ENCODE measurements around the gene HBEGF. TPM values are rescaled to one million over a fixed set of nuclear protein-coding genes. Genes with fewer than 3 reads are reported as not detected.
A peak's percentile ranks its signal among the peaks of the same experiment; 100 is the strongest.

Gene HBEGF, protein sequence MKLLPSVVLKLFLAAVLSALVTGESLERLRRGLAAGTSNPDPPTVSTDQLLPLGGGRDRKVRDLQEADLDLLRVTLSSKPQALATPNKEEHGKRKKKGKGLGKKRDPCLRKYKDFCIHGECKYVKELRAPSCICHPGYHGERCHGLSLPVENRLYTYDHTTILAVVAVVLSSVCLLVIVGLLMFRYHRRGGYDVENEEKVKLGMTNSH
- 10 to 100 TPM; 27.1 to 30.9 (median 27.8) TPM for total RNA-seq

DNA sequence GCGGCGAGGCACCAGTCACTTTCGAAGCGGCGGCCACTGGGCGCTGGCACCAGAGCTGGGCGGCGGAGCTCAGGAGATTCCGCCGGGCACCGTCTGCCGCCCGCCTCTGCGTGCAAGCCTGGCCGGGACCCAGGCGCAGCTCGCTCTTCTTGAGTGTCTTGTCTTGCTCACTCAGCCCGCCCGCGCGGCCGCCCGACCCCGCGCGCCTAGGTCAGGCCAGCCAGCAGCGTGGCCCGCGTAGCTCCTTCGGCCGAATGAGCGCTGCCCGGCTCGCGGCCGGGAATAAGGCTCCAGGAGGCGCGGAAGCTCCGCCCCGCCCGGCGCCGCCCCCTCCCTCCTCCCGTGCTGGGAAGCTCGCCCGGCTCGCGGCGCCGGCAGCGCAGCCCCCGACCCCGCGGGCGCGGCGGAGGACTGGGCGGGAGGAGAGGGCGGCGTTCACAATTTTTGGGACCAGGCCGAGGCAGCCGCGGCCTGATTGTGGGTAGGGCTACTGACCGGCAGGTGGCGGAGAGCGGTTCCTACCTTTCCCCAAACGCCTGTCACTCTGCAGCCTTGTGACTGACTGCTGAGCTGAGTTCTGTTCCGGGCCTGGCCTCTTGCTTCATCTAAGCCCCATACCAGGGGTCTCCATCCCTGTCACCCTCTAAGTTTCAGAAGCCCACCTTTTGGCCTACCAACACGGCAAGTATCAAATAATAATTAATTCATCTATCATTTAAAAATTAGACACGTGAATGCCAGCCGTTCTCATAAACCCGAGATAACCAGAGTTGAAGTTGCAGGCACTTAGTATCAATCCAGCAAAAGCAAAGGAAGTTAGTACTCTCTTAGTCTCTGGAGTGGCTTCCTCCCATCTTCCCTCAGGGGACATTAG, at the start of gene HBEGF:
Gene HBEGF, minus strand, starts transcription at position 256 of the 874 bp plus-strand sequence. CDS start 275 bp downstream, outside the sequence.
- Histone ChIP-seq H3K9me3 (no peaks in the 10 kb centered on the region), H3K4me1 (peaks cover 0 to 59% (median 22%) of the 10 kb centered on the region in 4 donors), H3K27me3 (no peaks in the 10 kb centered on the region), H3K36me3 (no peaks in the 10 kb centered on the region), H3K27ac (peak within 1 kb of the TSS; percentile 73 to 94 (median 84)), H3K4me3 (peak within 1 kb of the TSS; percentile 66 to 84 (median 74))
- 1% methylated on average over 26 to 30 of the region's 72 CpGs for WGBS, 2 donors
- peak; percentile 65 to 72 for DNase-seq (ENCODE audit: low spot score in 2 of 2)
- TF ChIP-seq EP300 (IDR thresholded peaks at IDR 0.05) (peak in 1 of 2 donors; percentile 97), POLR2A (IDR thresholded peaks at IDR 0.05) (peak; percentile 80 to 94)
- TF ChIP-seq, protein P1, sequence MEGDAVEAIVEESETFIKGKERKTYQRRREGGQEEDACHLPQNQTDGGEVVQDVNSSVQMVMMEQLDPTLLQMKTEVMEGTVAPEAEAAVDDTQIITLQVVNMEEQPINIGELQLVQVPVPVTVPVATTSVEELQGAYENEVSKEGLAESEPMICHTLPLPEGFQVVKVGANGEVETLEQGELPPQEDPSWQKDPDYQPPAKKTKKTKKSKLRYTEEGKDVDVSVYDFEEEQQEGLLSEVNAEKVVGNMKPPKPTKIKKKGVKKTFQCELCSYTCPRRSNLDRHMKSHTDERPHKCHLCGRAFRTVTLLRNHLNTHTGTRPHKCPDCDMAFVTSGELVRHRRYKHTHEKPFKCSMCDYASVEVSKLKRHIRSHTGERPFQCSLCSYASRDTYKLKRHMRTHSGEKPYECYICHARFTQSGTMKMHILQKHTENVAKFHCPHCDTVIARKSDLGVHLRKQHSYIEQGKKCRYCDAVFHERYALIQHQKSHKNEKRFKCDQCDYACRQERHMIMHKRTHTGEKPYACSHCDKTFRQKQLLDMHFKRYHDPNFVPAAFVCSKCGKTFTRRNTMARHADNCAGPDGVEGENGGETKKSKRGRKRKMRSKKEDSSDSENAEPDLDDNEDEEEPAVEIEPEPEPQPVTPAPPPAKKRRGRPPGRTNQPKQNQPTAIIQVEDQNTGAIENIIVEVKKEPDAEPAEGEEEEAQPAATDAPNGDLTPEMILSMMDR (IDR thresholded peaks at IDR 0.05), result peak; percentile 33 to 71 (median 42)

DNA sequence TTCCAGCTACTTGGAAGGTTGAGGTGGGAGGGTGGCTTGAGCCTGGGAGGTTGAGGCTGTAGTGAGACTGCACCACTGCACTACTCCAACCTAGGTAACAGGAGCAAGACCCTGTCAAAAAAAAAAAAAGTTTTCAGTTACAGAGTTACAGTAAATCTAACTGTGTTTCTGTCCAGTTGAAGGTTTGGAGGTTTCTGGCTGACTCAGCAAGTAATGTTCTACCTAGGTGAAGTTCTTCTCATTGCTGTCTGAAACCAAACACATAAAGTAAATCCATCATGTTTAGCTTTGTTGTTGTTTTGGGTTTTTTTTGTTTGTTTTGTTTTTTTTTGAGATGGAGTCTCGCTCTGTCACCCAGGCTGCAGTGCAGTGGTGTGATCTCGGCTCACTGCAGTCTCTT, 47.3 kb upstream of the HBEGF start:
- TF ChIP-seq, protein P1 (IDR thresholded peaks at IDR 0.05), result no peak
- no peak for TF ChIP-seq POLR2A (IDR thresholded peaks at IDR 0.05)
- TF ChIP-seq EP300 (IDR thresholded peaks at IDR 0.05), result no peak
- H3K4me3 ChIP-seq, result no peak overlapping the region
- no peaks in the 10 kb centered on the region for H3K27me3 ChIP-seq
- H3K27ac ChIP-seq, result no peak overlapping the region
- H3K4me1 ChIP-seq, result no peaks in the 10 kb centered on the region
- peaks cover 0 to 14% (median 0%) of the 10 kb centered on the region in 3 donors for H3K36me3 ChIP-seq
- WGBS, 2 donors, result 98% methylated on average over 2 of the region's 2 CpGs
- DNase-seq (ENCODE audit: low spot score in 2 of 2), result no peak
- H3K9me3 ChIP-seq, result no peaks in the 10 kb centered on the region

DNA sequence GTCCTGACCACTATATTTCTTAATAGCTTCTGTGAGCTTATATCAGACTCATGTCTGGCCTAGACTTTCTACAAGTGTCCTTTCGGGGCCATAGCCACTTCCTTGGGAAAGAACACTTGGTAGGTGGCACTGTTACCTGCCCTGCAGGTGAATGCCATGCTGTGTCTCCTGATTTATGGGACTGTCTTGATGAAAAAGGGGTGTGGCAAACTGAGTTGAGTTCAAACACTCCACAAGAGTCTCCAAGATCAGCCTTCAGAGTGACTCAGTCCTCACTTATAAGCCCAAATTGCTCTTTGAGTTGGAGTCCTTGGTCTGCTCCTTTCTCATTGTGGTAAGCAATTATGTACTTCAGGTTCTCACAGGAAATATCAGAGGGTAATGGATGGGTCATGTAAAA, 45.3 kb upstream of the HBEGF start:
- H3K27me3 ChIP-seq, result no peaks in the 10 kb centered on the region
- WGBS, 2 donors, result 94 to 95% methylated on average over 1 of the region's 1 CpG
- H3K4me3 ChIP-seq, result no peak overlapping the region
- TF ChIP-seq, protein P1 (IDR thresholded peaks at IDR 0.05), result no peak
- no peak for TF ChIP-seq POLR2A (IDR thresholded peaks at IDR 0.05)
- TF ChIP-seq EP300 (IDR thresholded peaks at IDR 0.05), result no peak
- DNase-seq (ENCODE audit: low spot score in 2 of 2), result no peak
- no peaks in the 10 kb centered on the region for H3K9me3 ChIP-seq
- peaks cover 0 to 14% (median 0%) of the 10 kb centered on the region in 3 donors for H3K36me3 ChIP-seq
- H3K4me1 ChIP-seq, result no peaks in the 10 kb centered on the region
- H3K27ac ChIP-seq, result no peak overlapping the region

DNA sequence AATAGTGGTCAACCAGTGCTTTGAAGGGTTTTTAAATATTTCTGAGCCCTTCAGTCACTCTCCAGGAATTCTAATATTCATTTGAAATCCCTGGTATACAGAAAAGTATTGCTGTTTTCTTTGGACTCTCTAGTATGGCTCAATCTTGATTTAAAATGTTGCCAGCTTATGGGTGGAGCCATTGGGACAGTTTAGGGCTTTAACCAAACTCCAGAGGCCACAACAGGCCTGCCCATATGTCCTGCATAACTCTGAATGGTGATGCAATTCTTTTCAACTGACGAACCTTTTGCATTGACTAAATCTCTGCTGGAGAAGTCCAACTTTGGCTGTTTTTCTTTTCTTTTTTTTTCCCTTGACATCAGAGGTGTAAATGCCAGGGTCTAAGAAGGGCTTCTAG, 44.9 kb upstream of the HBEGF start:
- no peaks in the 10 kb centered on the region for H3K4me1 ChIP-seq
- 82 to 93% methylated on average over 1 of the region's 1 CpG for WGBS, 2 donors
- peaks cover 0 to 14% (median 0%) of the 10 kb centered on the region in 3 donors for H3K36me3 ChIP-seq
- no peak overlapping the region for H3K4me3 ChIP-seq
- H3K9me3 ChIP-seq, result no peaks in the 10 kb centered on the region
- no peak overlapping the region for H3K27ac ChIP-seq
- no peak for DNase-seq (ENCODE audit: low spot score in 2 of 2)
- TF ChIP-seq EP300 (IDR thresholded peaks at IDR 0.05) (no peak), POLR2A (IDR thresholded peaks at IDR 0.05) (no peak)
- TF ChIP-seq, protein P1 (IDR thresholded peaks at IDR 0.05), result no peak
- no peaks in the 10 kb centered on the region for H3K27me3 ChIP-seq

DNA sequence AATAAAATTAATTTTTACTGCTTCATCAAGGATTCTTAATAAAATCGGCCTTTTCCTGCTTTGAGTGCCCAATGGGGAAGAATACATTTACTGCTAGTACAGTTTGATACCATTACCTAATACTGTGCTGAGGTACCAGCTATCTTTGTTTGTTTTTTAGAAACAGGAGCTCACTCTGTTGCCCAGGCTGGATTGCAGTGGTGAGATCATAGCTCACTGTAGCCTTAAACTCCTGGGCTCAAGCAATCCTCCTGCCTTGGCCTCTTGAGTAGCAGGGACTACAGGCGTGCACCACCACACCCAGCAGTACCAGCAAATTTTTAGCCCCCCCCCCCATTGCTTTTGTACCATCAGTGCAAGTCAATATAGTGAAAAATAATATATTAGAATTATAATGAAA, 41.6 kb upstream of the HBEGF start:
- WGBS, 2 donors, result 91 to 96% methylated on average over 2 of the region's 2 CpGs
- Histone ChIP-seq H3K27ac (no peak overlapping the region), H3K36me3 (peaks cover 0 to 6% (median 0%) of the 10 kb centered on the region in 3 donors), H3K4me3 (no peak overlapping the region), H3K27me3 (no peaks in the 10 kb centered on the region), H3K9me3 (no peaks in the 10 kb centered on the region), H3K4me1 (no peaks in the 10 kb centered on the region)
- TF ChIP-seq POLR2A (IDR thresholded peaks at IDR 0.05) (no peak), EP300 (IDR thresholded peaks at IDR 0.05) (no peak)
- TF ChIP-seq, protein P1 (IDR thresholded peaks at IDR 0.05), result no peak
- no peak for DNase-seq (ENCODE audit: low spot score in 2 of 2)

Measured in tibial nerve (tissue), 4 donors.